RPMI7951 (cell line): ENCODE data around the gene TBCK. TPM values are rescaled to one million over a fixed set of nuclear protein-coding genes. Genes with fewer than 3 reads are reported as not detected.

Source experiments
- DNase-seq: peaks from one replicate; pipeline ENCODE4 v3.0.0-alpha.2; 2012; ENCODE audit warnings: low read depth
- total RNA-seq: library from RNA; depleted of rRNA; stranded (reverse); fragments of >200 nt; shearing (Covaris generic); gene quantifications from 2 replicates; pipeline ENCODE4 v1.2.3, GENCODE V29; 2014; rRNA removed

The TBCK gene
- total RNA-seq, 1 experiment from 2014 or later: 22.2 TPM

DNA sequence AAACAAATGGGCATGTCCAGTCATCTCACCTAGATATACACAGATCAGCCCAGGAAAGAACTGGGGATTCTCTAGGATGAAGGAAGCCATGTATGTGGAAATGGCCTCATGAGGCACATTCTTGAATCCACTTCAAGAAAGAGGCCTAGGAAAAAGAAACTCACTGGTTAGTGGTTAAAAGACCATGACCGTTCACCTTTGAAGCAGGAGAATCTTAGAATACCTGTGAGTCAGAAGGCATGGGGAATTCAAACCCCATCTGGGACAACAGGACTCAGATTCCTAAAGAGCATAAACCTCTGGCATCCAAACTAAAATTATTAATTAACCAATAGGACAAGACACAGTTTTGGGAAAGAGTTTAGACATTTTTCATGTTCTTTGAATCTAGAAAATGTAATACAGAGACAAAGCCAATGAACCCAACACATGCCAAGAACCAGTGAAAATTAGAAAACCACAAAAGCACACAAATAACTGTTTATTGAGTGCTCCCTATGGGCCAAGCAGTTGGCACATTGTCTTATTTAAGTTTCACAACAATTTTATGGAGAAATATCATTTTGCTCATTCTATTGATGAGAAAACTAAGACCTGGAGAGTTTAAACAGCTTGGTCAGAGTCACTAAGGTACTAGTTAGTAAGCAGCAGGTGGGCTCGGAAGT is 323.2 kb downstream of the TBCK start:
- peak; percentile 42 for DNase-seq

DNA sequence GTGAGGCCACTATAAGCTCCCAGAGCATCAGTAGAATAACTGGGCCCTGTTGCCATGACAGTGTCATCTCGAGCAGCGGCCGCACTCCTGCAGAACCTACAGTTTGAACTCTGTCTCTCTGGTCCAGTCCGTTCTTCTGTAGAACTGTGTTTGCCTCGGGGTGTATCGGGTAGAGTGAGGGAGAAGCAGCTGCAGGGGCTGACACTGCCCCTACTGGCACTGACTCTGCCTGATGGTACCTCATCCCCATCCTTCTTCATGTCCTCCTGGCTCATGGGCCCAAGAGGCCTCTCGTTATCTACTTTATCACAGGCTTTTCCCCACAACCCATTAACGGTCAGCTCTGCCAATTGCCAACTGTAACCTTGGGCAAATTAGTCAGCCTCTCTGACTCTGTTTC is 324.3 kb downstream of the TBCK start:
- DNase-seq: peak; percentile 31

Other genes starting within 250 kb of the TBCK start
- 33.3 and 35.4 TPM in 2 replicates for gene AIMP1, start 341 bp upstream of the TBCK start, total RNA-seq
- gene GIMD1, start 52.6 kb upstream of the TBCK start, total RNA-seq: not detected in 2 replicates